Ammon's horn (tissue), 1 donor: Measurements from ENCODE around the gene PNPLA2.
A peak's percentile ranks its signal among the peaks of the same experiment; 100 is the strongest.

Source experiments
- DNase-seq: peaks from one replicate; pipeline ENCODE4 v3.0.0-alpha.2; 2016; ENCODE audit warnings: low spot score

Gene PNPLA2, protein sequence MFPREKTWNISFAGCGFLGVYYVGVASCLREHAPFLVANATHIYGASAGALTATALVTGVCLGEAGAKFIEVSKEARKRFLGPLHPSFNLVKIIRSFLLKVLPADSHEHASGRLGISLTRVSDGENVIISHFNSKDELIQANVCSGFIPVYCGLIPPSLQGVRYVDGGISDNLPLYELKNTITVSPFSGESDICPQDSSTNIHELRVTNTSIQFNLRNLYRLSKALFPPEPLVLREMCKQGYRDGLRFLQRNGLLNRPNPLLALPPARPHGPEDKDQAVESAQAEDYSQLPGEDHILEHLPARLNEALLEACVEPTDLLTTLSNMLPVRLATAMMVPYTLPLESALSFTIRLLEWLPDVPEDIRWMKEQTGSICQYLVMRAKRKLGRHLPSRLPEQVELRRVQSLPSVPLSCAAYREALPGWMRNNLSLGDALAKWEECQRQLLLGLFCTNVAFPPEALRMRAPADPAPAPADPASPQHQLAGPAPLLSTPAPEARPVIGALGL

DNA sequence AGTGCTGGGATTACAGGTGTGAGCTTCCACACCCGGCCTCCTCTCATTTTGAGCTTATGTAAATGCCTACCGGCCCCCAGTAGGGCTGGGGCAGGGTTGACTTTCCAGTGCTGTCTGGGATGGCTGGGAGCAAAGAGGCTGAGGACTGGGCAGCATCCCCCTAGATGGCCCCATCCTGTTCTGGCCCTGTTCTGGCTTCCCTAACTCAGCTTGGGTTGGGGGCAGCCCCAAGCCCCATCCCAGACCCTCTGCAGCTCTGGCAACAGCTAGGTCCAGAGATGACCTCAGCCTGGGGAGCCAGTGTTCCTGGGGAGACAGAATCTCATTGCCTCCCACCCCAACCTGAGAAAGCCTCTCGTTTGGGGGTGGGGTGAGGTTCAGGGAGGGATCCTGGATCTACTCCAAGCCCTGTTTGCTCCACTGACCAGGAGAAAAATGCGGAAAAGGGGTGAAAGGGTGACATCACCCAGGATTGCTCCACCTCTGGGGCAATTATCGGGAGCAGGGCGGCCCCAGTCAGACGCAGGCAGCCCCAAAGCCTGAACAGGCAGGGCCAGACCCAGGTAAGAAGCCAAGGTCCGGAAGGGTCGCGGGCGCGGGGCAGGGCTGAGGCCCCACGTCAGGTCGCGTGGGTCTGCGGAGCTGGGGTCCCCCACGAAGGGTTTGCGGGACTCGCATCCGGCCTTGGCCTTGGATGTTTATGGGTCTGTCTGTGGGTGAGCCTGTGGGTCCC is at the start of gene PNPLA2:
Gene PNPLA2 (plus strand): TSS at position 519 of the 733 bp plus-strand sequence. CDS start 805 bp downstream, outside the sequence.
- DNase-seq: no peak

- no peak for DNase-seq
Measured at GRCh38 chr11:769887-770641, 48.6 kb upstream of the PNPLA2 start.

DNA sequence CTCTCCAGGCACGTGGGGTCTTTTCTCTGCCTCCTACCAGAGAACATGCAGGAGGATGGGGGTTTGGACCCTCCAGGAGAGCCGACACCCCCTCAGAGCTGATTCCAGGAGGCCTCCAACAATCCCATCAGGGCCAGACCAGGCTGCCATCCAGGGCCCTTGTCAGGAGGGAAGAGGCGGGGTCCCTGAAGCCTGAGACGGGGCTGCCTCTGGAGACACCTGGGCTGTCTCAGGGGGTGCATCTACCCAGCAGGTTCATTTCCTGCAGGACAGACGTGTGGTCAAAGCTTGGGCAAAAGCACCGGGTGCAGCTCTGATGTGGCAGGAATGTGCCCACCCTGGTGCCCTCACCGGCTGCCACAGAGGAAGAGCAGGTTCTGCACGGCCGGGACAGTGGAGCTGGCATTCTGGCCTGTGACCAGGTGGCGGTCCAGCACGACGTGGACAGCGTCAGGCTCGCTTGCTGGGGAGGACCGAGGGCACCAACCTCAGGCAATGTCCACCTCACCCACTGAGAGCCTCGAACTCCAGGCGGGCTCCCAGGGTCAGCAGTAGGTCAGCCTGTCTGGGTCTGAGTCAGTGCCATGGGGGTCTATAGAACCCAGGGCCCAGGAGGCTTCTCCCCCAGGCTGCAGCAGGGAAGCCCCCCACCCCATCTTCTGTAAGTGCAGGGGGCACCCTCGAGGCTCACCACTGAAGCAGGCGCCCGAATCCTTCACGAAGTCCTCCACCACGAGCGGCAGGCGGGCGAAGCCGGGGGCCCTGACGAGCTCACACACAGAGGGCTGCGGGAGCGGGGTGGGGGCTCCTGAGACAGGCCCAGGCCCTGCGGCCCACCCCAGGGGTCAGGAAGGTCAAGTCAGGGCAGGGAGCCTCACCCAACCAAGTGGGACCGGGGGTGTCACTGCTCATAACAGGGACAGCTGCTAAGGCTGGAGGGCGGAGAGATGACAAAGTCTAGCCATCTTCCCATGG is 47.8 kb upstream of the PNPLA2 start:
- DNase-seq: no peak

DNA sequence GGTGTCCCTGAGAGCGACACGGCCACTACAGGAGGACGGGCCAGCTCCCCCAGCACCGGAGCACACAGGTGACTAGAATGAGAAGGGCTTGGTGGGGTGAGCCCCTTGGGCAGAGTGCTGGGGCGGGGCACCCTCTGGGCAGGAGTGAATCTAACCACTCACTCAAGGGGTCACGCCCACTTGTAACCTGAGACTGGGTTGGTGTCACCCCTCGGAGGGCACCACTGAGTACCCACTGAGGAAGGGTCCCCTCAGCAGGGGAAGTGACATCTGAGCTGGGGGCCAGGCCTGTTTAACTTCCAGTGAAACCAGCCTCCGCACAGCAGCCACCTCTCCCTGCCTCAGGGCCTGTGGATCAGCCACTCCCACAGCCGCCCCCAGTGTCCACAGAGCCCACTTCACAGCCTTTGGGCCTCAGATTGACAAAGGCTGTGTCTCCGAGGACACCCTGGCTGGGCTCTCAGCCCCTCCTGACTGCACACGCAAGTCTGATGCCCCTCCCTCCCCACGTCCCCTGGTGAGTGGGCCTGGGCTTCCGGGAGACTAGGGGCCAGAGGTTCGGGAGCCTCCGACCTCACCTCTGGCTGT is 47.0 kb upstream of the PNPLA2 start:
- DNase-seq: no peak

GRCh38 chr11:772429-773390 is 46.0 kb upstream of the PNPLA2 start:
- DNase-seq: peak; percentile 97

DNA sequence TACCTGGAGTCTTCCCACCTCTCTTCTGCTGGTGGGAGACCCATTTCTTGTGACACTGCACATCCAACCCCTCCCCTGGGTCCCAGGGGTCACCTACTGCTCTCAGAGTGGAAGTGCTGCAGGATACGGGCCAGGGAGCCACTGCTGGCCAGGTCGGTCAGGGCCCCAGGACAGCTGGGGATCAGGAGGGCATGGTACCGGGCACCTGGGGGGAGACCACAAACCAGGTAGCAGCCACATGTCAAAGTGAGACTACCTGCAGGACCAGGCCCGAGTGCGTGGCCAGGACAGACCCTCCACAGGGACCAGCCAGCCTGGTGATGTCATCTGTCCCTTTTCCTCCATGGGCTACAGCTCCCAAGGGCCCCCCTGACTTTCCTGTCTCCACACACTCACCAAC is 45.3 kb upstream of the PNPLA2 start:
- no peak for DNase-seq

DNA sequence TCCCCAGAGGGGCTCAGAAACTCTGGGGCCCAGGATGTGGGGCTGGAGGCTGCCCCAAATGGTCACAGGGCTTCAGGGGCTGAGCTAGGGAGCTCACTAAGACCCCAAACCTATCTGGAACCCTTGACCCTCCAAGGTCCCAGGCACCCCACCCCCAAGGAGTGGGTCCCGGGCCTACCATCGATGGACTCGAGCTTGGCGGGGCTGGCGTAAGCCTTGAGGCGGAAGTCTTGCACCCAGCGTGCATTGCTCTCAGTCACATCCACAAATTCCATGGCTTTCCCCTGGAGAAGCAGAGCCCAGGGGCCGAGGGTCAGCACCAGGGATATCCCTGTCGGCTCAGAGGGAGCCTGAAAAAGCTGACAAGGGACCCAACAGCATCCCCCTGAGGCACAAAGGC is 44.9 kb upstream of the PNPLA2 start:
- DNase-seq: no peak

DNA sequence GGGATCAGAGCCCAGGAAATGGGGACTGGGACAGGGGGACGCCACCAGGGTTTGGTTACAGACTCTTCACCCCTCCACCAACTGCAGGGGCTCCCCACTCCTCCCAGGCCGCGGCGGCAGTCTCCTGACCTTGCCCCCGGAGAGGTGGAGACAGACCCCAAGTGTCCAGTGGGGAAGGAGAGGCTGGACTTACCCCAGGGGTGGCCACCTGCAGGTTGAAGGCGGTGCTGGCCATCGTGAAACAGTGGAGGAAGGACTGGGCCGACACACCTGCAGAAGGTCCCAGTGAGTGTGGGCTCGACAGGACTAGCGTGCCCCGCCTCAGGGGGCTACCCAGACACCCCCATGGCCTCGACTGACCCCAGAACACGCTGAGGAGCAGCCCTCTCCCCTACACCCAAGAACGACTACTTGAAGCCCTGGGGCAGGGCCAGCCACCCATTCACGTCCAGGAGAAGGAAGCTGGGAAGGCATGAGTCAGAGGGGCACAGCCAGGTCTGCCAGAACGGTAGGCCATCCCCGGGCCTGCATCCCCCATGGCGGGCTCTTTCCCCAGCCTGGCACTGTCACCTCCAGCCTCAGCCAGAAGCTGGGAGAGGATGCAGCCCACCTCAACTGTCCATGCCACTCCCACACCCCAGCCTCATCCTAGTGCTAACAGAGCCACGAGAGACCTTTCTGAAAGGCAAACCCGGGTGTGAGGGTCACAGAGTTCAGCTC is 43.7 kb upstream of the PNPLA2 start:
- DNase-seq: peak; percentile 1

DNA sequence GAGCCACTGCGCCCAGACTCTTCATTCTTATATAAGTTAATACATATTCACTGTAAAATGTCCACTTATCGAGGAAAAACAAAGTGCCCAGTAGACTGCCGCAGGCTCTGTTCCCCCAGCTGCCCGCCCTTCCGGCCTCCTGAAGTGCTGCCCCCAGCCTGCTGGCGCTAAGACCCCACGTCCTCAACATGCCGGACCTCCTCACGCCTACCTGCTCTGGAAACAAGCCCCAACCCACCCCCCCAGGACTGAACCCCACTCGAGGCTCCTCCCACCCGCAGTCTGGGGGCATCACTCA is 42.5 kb upstream of the PNPLA2 start:
- DNase-seq: no peak

GRCh38 chr11:776561-777287 is 42.0 kb upstream of the PNPLA2 start:
- no peak for DNase-seq

DNA sequence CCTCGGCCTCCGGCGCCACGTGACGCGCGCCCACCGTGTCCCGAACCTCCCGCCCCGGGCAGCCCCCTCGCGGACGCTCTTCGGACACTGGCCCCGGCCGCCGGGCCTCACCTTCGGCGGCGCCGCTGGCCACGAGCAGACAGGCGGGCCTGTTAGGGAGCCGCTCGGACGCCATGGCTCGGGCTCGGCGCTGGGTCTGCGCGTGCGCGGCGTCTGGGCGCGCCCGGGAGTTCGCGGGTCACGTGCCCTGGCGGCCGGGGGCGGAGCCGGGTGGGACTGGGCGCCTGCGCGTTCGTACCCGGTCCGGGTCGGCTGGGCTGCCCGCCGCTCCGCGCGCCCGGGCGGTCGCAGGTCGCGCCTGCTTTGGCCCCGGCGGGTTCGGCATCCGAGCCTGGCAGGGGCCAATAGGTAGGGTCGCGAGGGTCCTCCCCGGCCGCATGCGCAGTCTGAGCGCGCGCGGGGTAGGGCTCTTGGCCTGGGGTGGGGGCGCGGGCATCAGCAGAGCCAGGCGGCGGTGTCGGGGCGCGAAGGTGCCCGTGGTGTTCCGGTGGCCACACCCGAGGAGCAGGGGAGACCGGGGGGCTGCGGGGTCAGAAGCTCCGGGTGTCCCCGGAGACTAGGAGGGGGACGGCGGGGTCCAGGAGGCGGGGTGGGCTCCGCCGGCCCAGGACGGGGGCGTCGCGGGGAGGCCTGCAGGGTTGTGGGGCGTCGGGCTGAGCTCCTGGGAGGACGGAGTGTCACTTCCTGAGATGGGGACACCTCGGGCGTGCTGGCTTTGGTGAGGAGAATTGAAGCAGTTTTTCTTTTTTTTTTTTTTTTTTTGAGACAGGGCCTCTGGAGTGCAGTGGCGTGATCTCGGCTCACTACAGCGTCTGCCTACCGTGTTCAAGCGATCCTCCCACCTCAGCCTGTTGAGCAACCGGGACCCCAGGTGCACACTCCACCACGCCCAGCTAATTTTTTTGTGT is 41.1 kb upstream of the PNPLA2 start, which contains the start of gene GATD1:
Gene GATD1 (minus strand): TSS at position 200 of the 968 bp plus-strand sequence. CDS start 25 bp downstream, at position 175.
- DNase-seq: peak; percentile 87

- DNase-seq: no peak
Measured at GRCh38 chr11:778976-779954, 39.4 kb upstream of the PNPLA2 start.

GRCh38 chr11:779955-780532 is 38.7 kb upstream of the PNPLA2 start:
- no peak for DNase-seq

DNA sequence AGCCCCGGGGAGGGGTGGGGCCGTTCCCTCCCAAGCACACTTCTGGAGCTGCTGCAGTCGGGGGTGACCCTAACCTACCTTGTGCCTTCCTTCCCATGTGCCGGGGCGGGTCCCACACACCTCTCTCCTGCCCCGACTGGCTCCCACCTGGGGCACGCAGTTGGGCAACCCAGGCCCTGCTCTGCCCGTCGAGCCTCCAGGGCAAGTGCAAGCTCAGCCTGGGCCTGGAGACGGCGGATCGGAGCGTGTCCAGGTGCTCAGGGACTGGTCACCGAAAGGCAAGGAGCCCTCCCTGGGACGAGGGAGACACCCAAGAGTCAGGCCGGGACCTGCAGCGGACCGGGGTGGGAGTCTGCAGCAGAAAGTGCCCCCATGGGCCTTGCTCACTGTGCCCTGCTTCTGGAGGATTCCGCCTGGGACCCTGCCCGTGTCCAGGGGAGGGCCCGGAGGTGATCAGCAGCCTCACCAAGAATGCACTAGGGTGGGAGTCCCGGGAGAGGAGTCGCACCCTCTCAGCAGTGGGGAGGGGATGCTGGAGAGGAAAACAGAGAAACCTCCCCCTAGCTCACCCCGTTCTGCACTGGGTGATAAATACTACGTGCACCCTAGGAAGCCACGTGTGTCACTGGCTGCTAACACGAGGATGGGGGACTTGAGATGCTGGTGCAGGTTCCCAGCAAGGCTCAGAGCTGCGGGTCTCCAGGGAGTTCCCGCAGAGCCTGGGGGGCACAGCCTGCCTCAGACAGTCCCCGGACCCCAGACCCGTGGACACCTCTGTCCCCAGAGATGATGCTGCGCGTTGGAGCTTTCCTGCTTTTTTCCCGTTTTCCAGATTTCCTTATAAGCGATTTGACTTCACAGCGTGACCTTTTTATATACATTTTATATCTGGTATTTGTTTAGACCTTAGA is 36.2 kb upstream of the PNPLA2 start:
- no peak for DNase-seq
